ENCODE results near the gene IL17RC. TPM values are rescaled to one million over a fixed set of nuclear protein-coding genes. Genes with fewer than 3 reads are reported as not detected.

The IL17RC gene
- total and polyA plus RNA-seq, 2 experiments from 2014 or later = 8.4 to 12.6 TPM

- Histone ChIP-seq H3K27ac (ENCODE audit: low read depth) (no peak overlapping the region), H3F3A (replicated peaks; ENCODE audit: low read depth) (0 out of 2 replicates have a peak, but pooled peaks cover 5% of the 10 kb centered on the region), H3K4me3 (no peak overlapping the region), H3K9me2 (ENCODE audit: insufficient read depth) (0 out of 2 replicates have a peak, but pooled peaks cover 4% of the 10 kb centered on the region), H3K27me3 (ENCODE audit: insufficient read depth) (peaks cover 12% of the 10 kb centered on the region; the same call in 1 of the 2 replicates), H4K20me1 (replicated peaks; ENCODE audit: insufficient read depth) (no peaks in the 10 kb centered on the region), H3K79me2 (replicated peaks; ENCODE audit: insufficient read depth) (no peaks in the 10 kb centered on the region), H2AFZ (no peak overlapping the region), H3K4me2 (no peak overlapping the region), H3K4me1 (ENCODE audit: insufficient read depth) (peaks cover 10% of the 10 kb centered on the region), H3K36me3 (ENCODE audit: insufficient read depth) (no peaks in the 10 kb centered on the region)
- Mint-ChIP-seq H3K27ac (no peak overlapping the region), H3K4me1 (peaks cover 12% of the 10 kb centered on the region), H3K36me3 (ENCODE audit: low read depth) (peaks cover 17% of the 10 kb centered on the region), H3K9me3 (peaks cover 19% of the 10 kb centered on the region), H3K27me3 (ENCODE audit: insufficient read depth, low read depth, poor library complexity) (peaks cover 8% of the 10 kb centered on the region), H3K4me3 (no peak overlapping the region)
- TF ChIP-seq ZNF331 (CRISPR knock-in tag; IDR thresholded peaks at IDR 0.05; ENCODE audit: low read depth) (no peak), CTCF (conservative IDR thresholded peaks at IDR 0.05; ENCODE audit: low read depth in 2 of 2) (no peak), CREB1 (CRISPR knock-in tag; IDR thresholded peaks at IDR 0.05; ENCODE audit: low read depth) (no peak), POLR2AphosphoS5 (IDR thresholded peaks at IDR 0.05; ENCODE audit: low read depth) (no peak), ZNF462 (CRISPR knock-in tag; IDR thresholded peaks at IDR 0.05) (no peak), NANOG (IDR thresholded peaks at IDR 0.05; ENCODE audit: borderline replicate concordance) (no peak), JUNB (IDR thresholded peaks at IDR 0.05; ENCODE audit: unreplicated experiment) (no peak), ETS1 (IDR thresholded peaks at IDR 0.05) (no peak), REST (IDR thresholded peaks at IDR 0.05; ENCODE audit: unreplicated experiment) (no peak), EZH2 (IDR thresholded peaks at IDR 0.05; ENCODE audit: low read depth, unreplicated experiment) (no peak)
- ATAC-seq (no peak), DNase-seq (ENCODE audit: low spot score) (no peak)
Measured at GRCh38 chr3:9911863-9912262, 5.0 kb upstream of the IL17RC start.
